ENCODE data around the gene TMPRSS4. TPM values are rescaled to one million over a fixed set of nuclear protein-coding genes. Genes with fewer than 3 reads are reported as not detected.

The TMPRSS4 gene
- total RNA-seq, 1 experiment from 2014 or later = not detected

DNA sequence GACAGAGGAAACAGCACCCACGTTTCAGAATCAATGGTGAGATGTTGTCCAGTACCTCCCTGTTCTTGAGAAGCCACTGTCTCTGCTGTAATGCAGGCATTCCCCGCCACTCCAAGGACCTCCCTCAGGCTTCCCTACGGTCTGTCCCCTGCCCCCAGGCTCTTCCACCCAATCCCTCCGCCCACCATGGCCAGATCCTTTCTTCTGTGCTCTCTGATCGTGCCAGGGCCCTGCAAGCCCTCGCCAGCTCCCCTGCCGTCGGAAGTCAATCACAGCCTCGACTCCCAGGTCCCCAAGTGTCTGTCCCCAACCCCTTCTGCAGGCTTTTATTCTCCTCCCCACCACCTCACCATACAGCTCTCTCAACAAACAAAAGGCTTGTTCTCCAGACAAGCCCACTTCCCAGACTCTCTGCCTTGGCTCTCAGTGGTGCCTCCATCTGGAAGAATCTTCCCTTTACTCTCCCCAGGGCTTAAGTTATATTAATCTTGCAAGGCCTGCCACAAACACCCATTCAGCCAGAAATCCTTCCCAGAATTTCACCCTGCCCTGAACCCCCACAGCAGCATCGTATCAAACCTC lies 62.1 kb downstream of the TMPRSS4 start:
- DNase-seq (ENCODE audit: low read depth, low spot score) (no peak), ATAC-seq (no peak)
- in situ Hi-C loops (cut with HindIII; ENCODE audit: low pct_unique_long_range_greater_than_20kb, low sequenced_read_pairs) = no loop called here
- BruUV-seq (replicated peaks) = no TSS peak
- intact Hi-C loops (cut with micrococcal nuclease; ENCODE audit: unreplicated experiment) = no loop called here
- no peak overlapping the region for H3K4me3 ChIP-seq (ENCODE audit: low read depth in 2 of 2, low read length in 2 of 2)
- peaks cover 24% of the 10 kb centered on the region for H3K27me3 ChIP-seq (ENCODE audit: control insufficient read depth, insufficient read depth, low read length)
- H3K9me3 ChIP-seq (ENCODE audit: control insufficient read depth, insufficient read depth, low read depth, low read length) = no peaks in the 10 kb centered on the region
- H3K4me1 ChIP-seq (ENCODE audit: control insufficient read depth, insufficient read depth, low read length) = no peaks in the 10 kb centered on the region
- TF ChIP-seq, protein P1, sequence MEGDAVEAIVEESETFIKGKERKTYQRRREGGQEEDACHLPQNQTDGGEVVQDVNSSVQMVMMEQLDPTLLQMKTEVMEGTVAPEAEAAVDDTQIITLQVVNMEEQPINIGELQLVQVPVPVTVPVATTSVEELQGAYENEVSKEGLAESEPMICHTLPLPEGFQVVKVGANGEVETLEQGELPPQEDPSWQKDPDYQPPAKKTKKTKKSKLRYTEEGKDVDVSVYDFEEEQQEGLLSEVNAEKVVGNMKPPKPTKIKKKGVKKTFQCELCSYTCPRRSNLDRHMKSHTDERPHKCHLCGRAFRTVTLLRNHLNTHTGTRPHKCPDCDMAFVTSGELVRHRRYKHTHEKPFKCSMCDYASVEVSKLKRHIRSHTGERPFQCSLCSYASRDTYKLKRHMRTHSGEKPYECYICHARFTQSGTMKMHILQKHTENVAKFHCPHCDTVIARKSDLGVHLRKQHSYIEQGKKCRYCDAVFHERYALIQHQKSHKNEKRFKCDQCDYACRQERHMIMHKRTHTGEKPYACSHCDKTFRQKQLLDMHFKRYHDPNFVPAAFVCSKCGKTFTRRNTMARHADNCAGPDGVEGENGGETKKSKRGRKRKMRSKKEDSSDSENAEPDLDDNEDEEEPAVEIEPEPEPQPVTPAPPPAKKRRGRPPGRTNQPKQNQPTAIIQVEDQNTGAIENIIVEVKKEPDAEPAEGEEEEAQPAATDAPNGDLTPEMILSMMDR (IDR thresholded peaks at IDR 0.05) = no peak
- TF ChIP-seq, protein P2, sequence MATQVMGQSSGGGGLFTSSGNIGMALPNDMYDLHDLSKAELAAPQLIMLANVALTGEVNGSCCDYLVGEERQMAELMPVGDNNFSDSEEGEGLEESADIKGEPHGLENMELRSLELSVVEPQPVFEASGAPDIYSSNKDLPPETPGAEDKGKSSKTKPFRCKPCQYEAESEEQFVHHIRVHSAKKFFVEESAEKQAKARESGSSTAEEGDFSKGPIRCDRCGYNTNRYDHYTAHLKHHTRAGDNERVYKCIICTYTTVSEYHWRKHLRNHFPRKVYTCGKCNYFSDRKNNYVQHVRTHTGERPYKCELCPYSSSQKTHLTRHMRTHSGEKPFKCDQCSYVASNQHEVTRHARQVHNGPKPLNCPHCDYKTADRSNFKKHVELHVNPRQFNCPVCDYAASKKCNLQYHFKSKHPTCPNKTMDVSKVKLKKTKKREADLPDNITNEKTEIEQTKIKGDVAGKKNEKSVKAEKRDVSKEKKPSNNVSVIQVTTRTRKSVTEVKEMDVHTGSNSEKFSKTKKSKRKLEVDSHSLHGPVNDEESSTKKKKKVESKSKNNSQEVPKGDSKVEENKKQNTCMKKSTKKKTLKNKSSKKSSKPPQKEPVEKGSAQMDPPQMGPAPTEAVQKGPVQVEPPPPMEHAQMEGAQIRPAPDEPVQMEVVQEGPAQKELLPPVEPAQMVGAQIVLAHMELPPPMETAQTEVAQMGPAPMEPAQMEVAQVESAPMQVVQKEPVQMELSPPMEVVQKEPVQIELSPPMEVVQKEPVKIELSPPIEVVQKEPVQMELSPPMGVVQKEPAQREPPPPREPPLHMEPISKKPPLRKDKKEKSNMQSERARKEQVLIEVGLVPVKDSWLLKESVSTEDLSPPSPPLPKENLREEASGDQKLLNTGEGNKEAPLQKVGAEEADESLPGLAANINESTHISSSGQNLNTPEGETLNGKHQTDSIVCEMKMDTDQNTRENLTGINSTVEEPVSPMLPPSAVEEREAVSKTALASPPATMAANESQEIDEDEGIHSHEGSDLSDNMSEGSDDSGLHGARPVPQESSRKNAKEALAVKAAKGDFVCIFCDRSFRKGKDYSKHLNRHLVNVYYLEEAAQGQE (IDR thresholded peaks at IDR 0.05; ENCODE audit: insufficient read depth in 1 of 2, low read depth in 2 of 2, low read length in 1 of 2) = no peak
- TF ChIP-seq TCF7L2 (IDR thresholded peaks at IDR 0.05; ENCODE audit: low read depth, low read length) (no peak), POLR2AphosphoS5 (IDR thresholded peaks at IDR 0.05; ENCODE audit: low read depth, low read length) (no peak), SIN3A (IDR thresholded peaks at IDR 0.05; ENCODE audit: borderline replicate concordance, insufficient read depth, low read depth, low read length) (no peak)
- POLR2A ChIA-PET = no interaction called here
- CTCF ChIA-PET = no interaction called here
- no peak overlapping the region for H3K27ac ChIP-seq (ENCODE audit: low read length)
- no peaks in the 10 kb centered on the region for H3K36me3 ChIP-seq (ENCODE audit: control insufficient read depth, insufficient read depth, low read length)

DNA sequence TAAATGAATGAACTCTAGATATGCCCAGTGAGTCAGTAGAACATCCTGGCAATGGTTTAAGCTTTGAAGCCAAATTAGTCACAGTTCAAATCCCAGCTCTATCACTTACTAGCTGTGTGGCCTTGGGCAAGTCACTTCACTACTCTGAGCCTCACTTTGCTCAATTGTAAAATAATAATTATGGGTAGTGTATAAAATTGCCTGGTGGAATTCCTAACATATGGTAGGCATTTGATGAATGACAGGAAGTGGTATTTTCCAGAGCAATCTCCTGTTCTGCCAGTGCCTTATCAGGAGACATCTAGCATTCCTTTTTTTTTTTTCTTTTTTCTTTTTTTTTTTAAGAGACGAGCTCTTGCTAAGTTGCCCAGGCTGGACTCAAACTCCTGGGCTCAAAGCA lies 62.7 kb downstream of the TMPRSS4 start:
- DNase-seq (ENCODE audit: low read depth, low spot score) = no peak
- intact Hi-C loops (cut with micrococcal nuclease; ENCODE audit: unreplicated experiment) = no loop called here

More for the DNA sequence above, 62.7 kb downstream of the TMPRSS4 start:
- Histone ChIP-seq H3K4me3 (ENCODE audit: low read depth in 2 of 2, low read length in 2 of 2) (no peak overlapping the region), H3K9me3 (ENCODE audit: control insufficient read depth, insufficient read depth, low read depth, low read length) (no peaks in the 10 kb centered on the region), H3K27ac (ENCODE audit: low read length) (no peak overlapping the region), H3K27me3 (ENCODE audit: control insufficient read depth, insufficient read depth, low read length) (peaks cover 27% of the 10 kb centered on the region), H3K4me1 (ENCODE audit: control insufficient read depth, insufficient read depth, low read length) (no peaks in the 10 kb centered on the region), H3K36me3 (ENCODE audit: control insufficient read depth, insufficient read depth, low read length) (no peaks in the 10 kb centered on the region)
- POLR2A ChIA-PET = interaction anchor here (0.6 kb wide), 2 partner anchors 152 to 513 kb away, joined by 3 to 5 read pairs; no protein-coding TSS in a partner anchor
- TF ChIP-seq TCF7L2 (IDR thresholded peaks at IDR 0.05; ENCODE audit: low read depth, low read length) (no peak), POLR2AphosphoS5 (IDR thresholded peaks at IDR 0.05; ENCODE audit: low read depth, low read length) (no peak), SIN3A (IDR thresholded peaks at IDR 0.05; ENCODE audit: borderline replicate concordance, insufficient read depth, low read depth, low read length) (no peak)
- TF ChIP-seq, protein P2 (IDR thresholded peaks at IDR 0.05; ENCODE audit: insufficient read depth in 1 of 2, low read depth in 2 of 2, low read length in 1 of 2) = no peak
- TF ChIP-seq, protein P1 (IDR thresholded peaks at IDR 0.05) = no peak
- no TSS peak for BruUV-seq (replicated peaks)
- in situ Hi-C loops (cut with HindIII; ENCODE audit: low pct_unique_long_range_greater_than_20kb, low sequenced_read_pairs) = no loop called here
- CTCF ChIA-PET = no interaction called here
- no peak for ATAC-seq

Data from Panc1 (cell line).